ENCODE results near the gene USP46.

Gene USP46

GRCh38 chr4:52651996-52652672, 7.0 kb downstream of the USP46 start:
- Histone ChIP-seq H3K27me3 (ENCODE audit: control insufficient read depth, insufficient read depth, low read length) (no peaks in the 10 kb centered on the region), H3K36me3 (ENCODE audit: control insufficient read depth, insufficient read depth, low read length) (no peaks in the 10 kb centered on the region), H3K9ac (ENCODE audit: low read length) (no peak overlapping the region), H3K4me3 (ENCODE audit: low read length) (no peak overlapping the region), H3K4me1 (ENCODE audit: control insufficient read depth, insufficient read depth, low read length) (peaks cover 4% of the 10 kb centered on the region), H3K9me3 (ENCODE audit: control insufficient read depth, low read length) (no peaks in the 10 kb centered on the region)

- H3K4me1 ChIP-seq (ENCODE audit: control insufficient read depth, insufficient read depth, low read length), result peaks cover 5% of the 10 kb centered on the region
- no peak overlapping the region for H3K4me3 ChIP-seq (ENCODE audit: low read length)
- no peaks in the 10 kb centered on the region for H3K9me3 ChIP-seq (ENCODE audit: control insufficient read depth, low read length)
- H3K9ac ChIP-seq (ENCODE audit: low read length), result no peak overlapping the region
- no peaks in the 10 kb centered on the region for H3K36me3 ChIP-seq (ENCODE audit: control insufficient read depth, insufficient read depth, low read length)
- H3K27me3 ChIP-seq (ENCODE audit: control insufficient read depth, insufficient read depth, low read length), result no peaks in the 10 kb centered on the region
Measured at GRCh38 chr4:52648836-52649235, 10.3 kb downstream of the USP46 start.

- no peaks in the 10 kb centered on the region for H3K9me3 ChIP-seq (ENCODE audit: control insufficient read depth, low read length)
- no peaks in the 10 kb centered on the region for H3K36me3 ChIP-seq (ENCODE audit: control insufficient read depth, insufficient read depth, low read length)
- H3K4me3 ChIP-seq (ENCODE audit: low read length), result no peak overlapping the region
- H3K9ac ChIP-seq (ENCODE audit: low read length), result no peak overlapping the region
- H3K4me1 ChIP-seq (ENCODE audit: control insufficient read depth, insufficient read depth, low read length), result peaks cover 19% of the 10 kb centered on the region
- no peaks in the 10 kb centered on the region for H3K27me3 ChIP-seq (ENCODE audit: control insufficient read depth, insufficient read depth, low read length)
Measured at GRCh38 chr4:52646741-52647140, 12.4 kb downstream of the USP46 start.

- Histone ChIP-seq H3K4me3 (ENCODE audit: low read length) (no peak overlapping the region), H3K27me3 (ENCODE audit: control insufficient read depth, insufficient read depth, low read length) (no peaks in the 10 kb centered on the region), H3K4me1 (ENCODE audit: control insufficient read depth, insufficient read depth, low read length) (peaks cover 19% of the 10 kb centered on the region), H3K9me3 (ENCODE audit: control insufficient read depth, low read length) (no peaks in the 10 kb centered on the region), H3K36me3 (ENCODE audit: control insufficient read depth, insufficient read depth, low read length) (no peaks in the 10 kb centered on the region), H3K9ac (ENCODE audit: low read length) (no peak overlapping the region)
Measured at GRCh38 chr4:52646096-52646495, 13.0 kb downstream of the USP46 start.

GRCh38 chr4:52645300-52645699, 13.8 kb downstream of the USP46 start:
- Histone ChIP-seq H3K9me3 (ENCODE audit: control insufficient read depth, low read length) (no peaks in the 10 kb centered on the region), H3K27me3 (ENCODE audit: control insufficient read depth, insufficient read depth, low read length) (no peaks in the 10 kb centered on the region), H3K36me3 (ENCODE audit: control insufficient read depth, insufficient read depth, low read length) (no peaks in the 10 kb centered on the region)

GRCh38 chr4:52643785-52644244, 15.3 kb downstream of the USP46 start:
- no peaks in the 10 kb centered on the region for H3K9me3 ChIP-seq (ENCODE audit: control insufficient read depth, low read length)
- H3K27me3 ChIP-seq (ENCODE audit: control insufficient read depth, insufficient read depth, low read length), result no peaks in the 10 kb centered on the region
- no peak overlapping the region for H3K9ac ChIP-seq (ENCODE audit: low read length)
- no peaks in the 10 kb centered on the region for H3K36me3 ChIP-seq (ENCODE audit: control insufficient read depth, insufficient read depth, low read length)
- no peak overlapping the region for H3K4me3 ChIP-seq (ENCODE audit: low read length)
- peaks cover 19% of the 10 kb centered on the region for H3K4me1 ChIP-seq (ENCODE audit: control insufficient read depth, insufficient read depth, low read length)

More at GRCh38 chr4:52645300-52645699, 13.8 kb downstream of the USP46 start:
- Histone ChIP-seq H3K4me1 (ENCODE audit: control insufficient read depth, insufficient read depth, low read length) (peaks cover 19% of the 10 kb centered on the region), H3K4me3 (ENCODE audit: low read length) (no peak overlapping the region), H3K9ac (ENCODE audit: low read length) (no peak overlapping the region)

GRCh38 chr4:52643190-52643589, 15.9 kb downstream of the USP46 start:
- Histone ChIP-seq H3K36me3 (ENCODE audit: control insufficient read depth, insufficient read depth, low read length) (no peaks in the 10 kb centered on the region), H3K9me3 (ENCODE audit: control insufficient read depth, low read length) (no peaks in the 10 kb centered on the region), H3K4me1 (ENCODE audit: control insufficient read depth, insufficient read depth, low read length) (peaks cover 19% of the 10 kb centered on the region), H3K27me3 (ENCODE audit: control insufficient read depth, insufficient read depth, low read length) (no peaks in the 10 kb centered on the region), H3K4me3 (ENCODE audit: low read length) (no peak overlapping the region), H3K9ac (ENCODE audit: low read length) (no peak overlapping the region)

GRCh38 chr4:52641854-52642563, 17.1 kb downstream of the USP46 start:
- no peak overlapping the region for H3K4me3 ChIP-seq (ENCODE audit: low read length)
- no peaks in the 10 kb centered on the region for H3K27me3 ChIP-seq (ENCODE audit: control insufficient read depth, insufficient read depth, low read length)
- peaks cover 19% of the 10 kb centered on the region for H3K4me1 ChIP-seq (ENCODE audit: control insufficient read depth, insufficient read depth, low read length)
- no peaks in the 10 kb centered on the region for H3K36me3 ChIP-seq (ENCODE audit: control insufficient read depth, insufficient read depth, low read length)
- H3K9ac ChIP-seq (ENCODE audit: low read length), result no peak overlapping the region
- no peaks in the 10 kb centered on the region for H3K9me3 ChIP-seq (ENCODE audit: control insufficient read depth, low read length)

GRCh38 chr4:52640808-52641565, 18.1 kb downstream of the USP46 start:
- H3K4me3 ChIP-seq (ENCODE audit: low read length), result no peak overlapping the region

GRCh38 chr4:52638717-52639116, 20.4 kb downstream of the USP46 start:
- H3K4me1 ChIP-seq (ENCODE audit: control insufficient read depth, insufficient read depth, low read length), result peaks cover 13% of the 10 kb centered on the region
- no peaks in the 10 kb centered on the region for H3K36me3 ChIP-seq (ENCODE audit: control insufficient read depth, insufficient read depth, low read length)
- H3K9me3 ChIP-seq (ENCODE audit: control insufficient read depth, low read length), result no peaks in the 10 kb centered on the region
- no peak overlapping the region for H3K4me3 ChIP-seq (ENCODE audit: low read length)
- H3K9ac ChIP-seq (ENCODE audit: low read length), result no peak overlapping the region
- H3K27me3 ChIP-seq (ENCODE audit: control insufficient read depth, insufficient read depth, low read length), result no peaks in the 10 kb centered on the region

More at GRCh38 chr4:52640808-52641565, 18.1 kb downstream of the USP46 start:
- H3K27me3 ChIP-seq (ENCODE audit: control insufficient read depth, insufficient read depth, low read length), result no peaks in the 10 kb centered on the region
- H3K9me3 ChIP-seq (ENCODE audit: control insufficient read depth, low read length), result no peaks in the 10 kb centered on the region
- no peak overlapping the region for H3K9ac ChIP-seq (ENCODE audit: low read length)
- no peaks in the 10 kb centered on the region for H3K36me3 ChIP-seq (ENCODE audit: control insufficient read depth, insufficient read depth, low read length)
- H3K4me1 ChIP-seq (ENCODE audit: control insufficient read depth, insufficient read depth, low read length), result peaks cover 19% of the 10 kb centered on the region

- Histone ChIP-seq H3K4me1 (ENCODE audit: control insufficient read depth, insufficient read depth, low read length) (no peaks in the 10 kb centered on the region), H3K27me3 (ENCODE audit: control insufficient read depth, insufficient read depth, low read length) (no peaks in the 10 kb centered on the region), H3K36me3 (ENCODE audit: control insufficient read depth, insufficient read depth, low read length) (no peaks in the 10 kb centered on the region), H3K9me3 (ENCODE audit: control insufficient read depth, low read length) (no peaks in the 10 kb centered on the region), H3K4me3 (ENCODE audit: low read length) (no peak overlapping the region), H3K9ac (ENCODE audit: low read length) (no peak overlapping the region)
Measured at GRCh38 chr4:52637116-52637515, 22.0 kb downstream of the USP46 start.

GRCh38 chr4:52635560-52635959, 23.5 kb downstream of the USP46 start:
- H3K4me1 ChIP-seq (ENCODE audit: control insufficient read depth, insufficient read depth, low read length), result no peaks in the 10 kb centered on the region
- H3K36me3 ChIP-seq (ENCODE audit: control insufficient read depth, insufficient read depth, low read length), result no peaks in the 10 kb centered on the region
- H3K9me3 ChIP-seq (ENCODE audit: control insufficient read depth, low read length), result no peaks in the 10 kb centered on the region
- H3K27me3 ChIP-seq (ENCODE audit: control insufficient read depth, insufficient read depth, low read length), result no peaks in the 10 kb centered on the region
- H3K9ac ChIP-seq (ENCODE audit: low read length), result no peak overlapping the region
- no peak overlapping the region for H3K4me3 ChIP-seq (ENCODE audit: low read length)

Data from mucosa of stomach (tissue), 1 donor.